ENCODE results near the gene STK26. TPM values are rescaled to one million over a fixed set of nuclear protein-coding genes. Genes with fewer than 3 reads are reported as not detected.

The STK26 gene
- total RNA-seq, 1 experiment from 2014 or later: 49.5 TPM

DNA sequence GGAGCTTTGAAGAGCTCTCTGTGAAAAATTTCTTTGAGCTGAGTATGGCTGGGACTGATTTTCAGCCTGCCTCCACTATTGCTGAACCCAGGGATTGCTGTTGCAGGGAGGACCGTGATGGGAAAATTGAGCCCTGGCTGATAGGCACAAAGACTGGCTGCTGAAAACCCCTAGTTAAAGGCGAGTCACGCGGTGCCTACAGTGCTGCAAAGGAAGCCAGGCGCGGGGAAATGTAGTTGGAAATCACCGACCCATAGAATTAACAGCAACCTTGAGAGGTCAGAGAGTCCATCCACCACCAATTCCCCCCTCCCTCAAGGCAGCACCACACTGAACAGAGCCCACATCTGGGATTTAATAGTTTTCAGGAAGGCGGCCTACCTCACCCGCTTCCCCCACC lies 78.7 kb downstream of the STK26 start:
- Histone ChIP-seq H3K4me3 (ENCODE audit: low read length) (no peak overlapping the region), H3K4me1 (ENCODE audit: low read length) (no peaks in the 10 kb centered on the region), H4K20me1 (ENCODE audit: insufficient read depth, low read depth, low read length) (no peaks in the 10 kb centered on the region), H3K27ac (ENCODE audit: low read length) (no peak overlapping the region), H3K79me2 (ENCODE audit: low read length) (no peaks in the 10 kb centered on the region), H2AFZ (ENCODE audit: low read length) (no peak overlapping the region), H3K9me3 (ENCODE audit: low read length) (no peaks in the 10 kb centered on the region), H3K9me2 (replicated peaks; ENCODE audit: insufficient read depth, low read length) (no peaks in the 10 kb centered on the region), H3K9ac (ENCODE audit: low read length) (no peak overlapping the region), H3K4me2 (ENCODE audit: low read depth, low read length, poor library complexity, severe bottlenecking) (no peak overlapping the region), H3K36me3 (ENCODE audit: insufficient read depth, low read length) (no peaks in the 10 kb centered on the region), H3K27me3 (ENCODE audit: low read length) (no peaks in the 10 kb centered on the region)
- DNase-seq: no peak

DNA sequence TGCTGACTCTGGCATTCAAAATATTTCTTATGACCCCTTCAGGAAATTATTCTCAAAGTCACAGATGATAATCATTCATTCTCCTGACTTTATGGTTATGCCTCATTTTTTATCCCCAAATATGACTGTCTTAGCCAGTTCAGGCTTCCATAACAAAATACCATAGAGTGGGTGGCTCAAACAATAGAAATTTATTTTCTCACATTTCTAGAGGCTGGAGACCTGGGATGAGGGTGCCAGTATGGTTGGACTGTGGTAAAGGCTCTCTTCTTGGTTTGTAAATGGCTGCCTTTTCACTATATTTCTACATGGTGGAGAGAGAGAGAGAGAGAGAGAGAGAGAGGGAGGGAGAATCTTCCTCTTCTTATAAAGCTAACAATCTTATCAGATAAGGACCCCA lies 84.2 kb downstream of the STK26 start:
- DNase-seq: no peak
- H3K9me3 ChIP-seq (ENCODE audit: low read length): no peaks in the 10 kb centered on the region
- no peaks in the 10 kb centered on the region for H3K9me2 ChIP-seq (replicated peaks; ENCODE audit: insufficient read depth, low read length)
- no peaks in the 10 kb centered on the region for H3K4me1 ChIP-seq (ENCODE audit: low read length)
- no peak overlapping the region for H3K4me2 ChIP-seq (ENCODE audit: low read depth, low read length, poor library complexity, severe bottlenecking)
- no peaks in the 10 kb centered on the region for H3K79me2 ChIP-seq (ENCODE audit: low read length)
- no peak overlapping the region for H3K27ac ChIP-seq (ENCODE audit: low read length)
- H3K9ac ChIP-seq (ENCODE audit: low read length): no peak overlapping the region
- no peaks in the 10 kb centered on the region for H3K27me3 ChIP-seq (ENCODE audit: low read length)
- no peaks in the 10 kb centered on the region for H3K36me3 ChIP-seq (ENCODE audit: insufficient read depth, low read length)
- H3K4me3 ChIP-seq (ENCODE audit: low read length): no peak overlapping the region
- H4K20me1 ChIP-seq (ENCODE audit: insufficient read depth, low read depth, low read length): no peaks in the 10 kb centered on the region
- H2AFZ ChIP-seq (ENCODE audit: low read length): no peak overlapping the region

DNA sequence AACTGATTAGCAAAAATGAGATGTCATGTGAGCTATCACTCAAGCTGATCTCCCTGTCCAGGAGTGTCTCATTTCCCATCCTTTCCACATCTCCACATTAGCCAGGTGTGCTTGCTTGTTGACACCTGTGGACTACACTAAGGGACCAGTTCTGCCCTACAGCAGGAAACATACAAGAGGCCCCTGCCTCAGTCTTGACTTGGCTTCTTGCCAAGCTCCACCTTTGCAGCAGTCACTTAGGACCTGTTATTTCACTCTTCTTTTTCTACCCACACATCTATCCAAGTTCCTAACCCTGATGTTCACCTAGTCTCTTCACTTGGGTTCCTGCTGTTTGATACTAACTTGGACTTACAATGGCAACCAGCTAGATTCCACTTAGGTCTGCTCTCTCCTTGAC lies 91.5 kb downstream of the STK26 start:
- Histone ChIP-seq H3K9me2 (replicated peaks; ENCODE audit: insufficient read depth, low read length) (no peaks in the 10 kb centered on the region), H3K4me3 (ENCODE audit: low read length) (no peak overlapping the region), H3K27me3 (ENCODE audit: low read length) (no peaks in the 10 kb centered on the region), H3K27ac (ENCODE audit: low read length) (no peak overlapping the region), H3K4me2 (ENCODE audit: low read depth, low read length, poor library complexity, severe bottlenecking) (no peak overlapping the region), H3K9ac (ENCODE audit: low read length) (no peak overlapping the region), H3K36me3 (ENCODE audit: insufficient read depth, low read length) (no peaks in the 10 kb centered on the region), H3K4me1 (ENCODE audit: low read length) (no peaks in the 10 kb centered on the region), H3K9me3 (ENCODE audit: low read length) (no peaks in the 10 kb centered on the region), H2AFZ (ENCODE audit: low read length) (no peak overlapping the region), H3K79me2 (ENCODE audit: low read length) (no peaks in the 10 kb centered on the region), H4K20me1 (ENCODE audit: insufficient read depth, low read depth, low read length) (no peaks in the 10 kb centered on the region)
- DNase-seq: no peak

- Histone ChIP-seq H2AFZ (ENCODE audit: low read length) (no peak overlapping the region), H3K27ac (ENCODE audit: low read length) (no peak overlapping the region), H4K20me1 (ENCODE audit: insufficient read depth, low read depth, low read length) (no peaks in the 10 kb centered on the region), H3K9me3 (ENCODE audit: low read length) (no peaks in the 10 kb centered on the region), H3K9ac (ENCODE audit: low read length) (no peak overlapping the region), H3K36me3 (ENCODE audit: insufficient read depth, low read length) (no peaks in the 10 kb centered on the region), H3K4me3 (ENCODE audit: low read length) (no peak overlapping the region), H3K9me2 (replicated peaks; ENCODE audit: insufficient read depth, low read length) (no peaks in the 10 kb centered on the region), H3K4me2 (ENCODE audit: low read depth, low read length, poor library complexity, severe bottlenecking) (no peak overlapping the region), H3K4me1 (ENCODE audit: low read length) (no peaks in the 10 kb centered on the region), H3K79me2 (ENCODE audit: low read length) (no peaks in the 10 kb centered on the region), H3K27me3 (ENCODE audit: low read length) (no peaks in the 10 kb centered on the region)
- no peak for DNase-seq
Measured at GRCh38 chrX:132115792-132116191, 92.7 kb downstream of the STK26 start.

DNA sequence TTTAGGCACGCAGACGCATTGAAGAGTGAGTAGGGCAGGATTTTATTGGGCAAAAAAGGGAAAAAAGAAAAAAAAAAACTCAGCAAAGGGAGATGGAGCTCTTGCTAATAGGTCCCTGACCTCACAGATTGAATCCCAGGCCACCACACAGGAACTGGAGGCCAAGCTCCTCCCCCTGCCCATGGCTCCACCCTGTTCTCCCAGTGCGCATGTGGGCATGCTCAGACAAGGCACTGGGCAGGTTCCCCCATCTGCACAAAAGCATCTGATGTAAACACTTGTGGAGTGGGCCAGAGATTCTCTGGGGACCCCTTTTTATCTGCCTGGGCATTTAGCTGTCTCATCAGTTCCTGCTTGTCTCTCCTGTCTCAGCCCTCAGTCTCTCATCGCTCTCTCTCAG lies 95.3 kb downstream of the STK26 start:
- Histone ChIP-seq H3K9me2 (replicated peaks; ENCODE audit: insufficient read depth, low read length) (no peaks in the 10 kb centered on the region), H3K27ac (ENCODE audit: low read length) (no peak overlapping the region), H3K4me1 (ENCODE audit: low read length) (no peaks in the 10 kb centered on the region), H4K20me1 (ENCODE audit: insufficient read depth, low read depth, low read length) (no peaks in the 10 kb centered on the region), H3K9ac (ENCODE audit: low read length) (no peak overlapping the region), H3K4me2 (ENCODE audit: low read depth, low read length, poor library complexity, severe bottlenecking) (no peak overlapping the region), H3K9me3 (ENCODE audit: low read length) (no peaks in the 10 kb centered on the region), H2AFZ (ENCODE audit: low read length) (no peak overlapping the region), H3K27me3 (ENCODE audit: low read length) (no peaks in the 10 kb centered on the region), H3K79me2 (ENCODE audit: low read length) (no peaks in the 10 kb centered on the region), H3K4me3 (ENCODE audit: low read length) (no peak overlapping the region), H3K36me3 (ENCODE audit: insufficient read depth, low read length) (no peaks in the 10 kb centered on the region)
- DNase-seq: no peak

DNA sequence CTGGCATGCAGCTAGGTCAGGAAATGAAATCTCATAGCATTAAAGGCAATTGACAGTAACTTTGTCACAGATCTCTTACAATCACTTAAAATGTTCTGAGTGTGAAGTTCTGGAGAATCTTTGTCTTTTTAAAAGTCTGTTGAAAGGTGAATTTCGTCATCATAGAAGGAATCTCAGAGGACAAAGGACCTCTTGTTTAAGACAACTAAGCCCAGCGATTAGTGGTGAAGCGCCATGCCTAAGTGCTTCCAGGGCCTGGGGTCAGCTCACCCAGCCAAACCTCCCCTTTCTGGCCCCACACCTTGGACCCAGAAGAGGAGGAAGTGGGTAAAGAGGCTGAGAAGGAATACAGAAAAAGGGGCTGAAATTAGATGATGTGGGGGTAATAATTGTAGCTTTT lies 96.2 kb downstream of the STK26 start:
- Histone ChIP-seq H2AFZ (ENCODE audit: low read length) (no peak overlapping the region), H3K9ac (ENCODE audit: low read length) (no peak overlapping the region), H3K9me3 (ENCODE audit: low read length) (no peaks in the 10 kb centered on the region), H3K27ac (ENCODE audit: low read length) (no peak overlapping the region), H3K36me3 (ENCODE audit: insufficient read depth, low read length) (no peaks in the 10 kb centered on the region), H3K9me2 (replicated peaks; ENCODE audit: insufficient read depth, low read length) (no peaks in the 10 kb centered on the region), H3K27me3 (ENCODE audit: low read length) (no peaks in the 10 kb centered on the region), H4K20me1 (ENCODE audit: insufficient read depth, low read depth, low read length) (no peaks in the 10 kb centered on the region), H3K79me2 (ENCODE audit: low read length) (no peaks in the 10 kb centered on the region), H3K4me2 (ENCODE audit: low read depth, low read length, poor library complexity, severe bottlenecking) (no peak overlapping the region), H3K4me3 (ENCODE audit: low read length) (no peak overlapping the region), H3K4me1 (ENCODE audit: low read length) (no peaks in the 10 kb centered on the region)
- no peak for DNase-seq

- no peak overlapping the region for H3K4me2 ChIP-seq (ENCODE audit: low read depth, low read length, poor library complexity, severe bottlenecking)
- H2AFZ ChIP-seq (ENCODE audit: low read length): no peak overlapping the region
Measured at GRCh38 chrX:132119821-132120515, 96.9 kb downstream of the STK26 start.

DNA sequence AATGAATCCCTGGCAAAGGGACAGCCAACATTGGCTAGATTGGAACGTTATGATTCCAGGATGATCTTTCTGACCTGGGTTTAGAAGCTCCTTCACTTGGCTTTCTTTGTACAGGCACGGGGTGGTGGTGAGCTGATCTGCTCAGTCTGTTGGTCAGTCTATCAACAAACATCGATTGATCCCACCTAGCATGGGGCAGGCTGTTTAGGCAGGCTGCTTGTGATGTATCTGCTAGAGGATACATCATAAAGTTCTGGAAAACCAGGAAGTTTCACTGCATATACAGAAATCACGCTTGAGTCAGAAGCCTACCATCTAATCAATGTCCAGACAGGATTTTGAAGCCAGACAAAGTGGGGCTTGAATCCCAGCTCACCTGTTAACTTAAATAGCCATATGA lies 97.8 kb downstream of the STK26 start:
- no peaks in the 10 kb centered on the region for H3K36me3 ChIP-seq (ENCODE audit: insufficient read depth, low read length)
- DNase-seq: no peak
- H3K9me2 ChIP-seq (replicated peaks; ENCODE audit: insufficient read depth, low read length): no peaks in the 10 kb centered on the region
- H2AFZ ChIP-seq (ENCODE audit: low read length): no peak overlapping the region
- no peak overlapping the region for H3K4me2 ChIP-seq (ENCODE audit: low read depth, low read length, poor library complexity, severe bottlenecking)
- no peaks in the 10 kb centered on the region for H3K9me3 ChIP-seq (ENCODE audit: low read length)
- H4K20me1 ChIP-seq (ENCODE audit: insufficient read depth, low read depth, low read length): no peaks in the 10 kb centered on the region
- no peaks in the 10 kb centered on the region for H3K4me1 ChIP-seq (ENCODE audit: low read length)
- no peak overlapping the region for H3K4me3 ChIP-seq (ENCODE audit: low read length)
- H3K27ac ChIP-seq (ENCODE audit: low read length): no peak overlapping the region
- no peak overlapping the region for H3K9ac ChIP-seq (ENCODE audit: low read length)
- H3K79me2 ChIP-seq (ENCODE audit: low read length): no peaks in the 10 kb centered on the region
- no peaks in the 10 kb centered on the region for H3K27me3 ChIP-seq (ENCODE audit: low read length)

More at GRCh38 chrX:132119821-132120515, 96.9 kb downstream of the STK26 start:
- H3K4me3 ChIP-seq (ENCODE audit: low read length): no peak overlapping the region
- DNase-seq: no peak
- no peaks in the 10 kb centered on the region for H3K4me1 ChIP-seq (ENCODE audit: low read length)
- H4K20me1 ChIP-seq (ENCODE audit: insufficient read depth, low read depth, low read length): no peaks in the 10 kb centered on the region
- H3K36me3 ChIP-seq (ENCODE audit: insufficient read depth, low read length): no peaks in the 10 kb centered on the region
- H3K9me2 ChIP-seq (replicated peaks; ENCODE audit: insufficient read depth, low read length): no peaks in the 10 kb centered on the region
- H3K9ac ChIP-seq (ENCODE audit: low read length): no peak overlapping the region
- no peaks in the 10 kb centered on the region for H3K79me2 ChIP-seq (ENCODE audit: low read length)
- no peaks in the 10 kb centered on the region for H3K9me3 ChIP-seq (ENCODE audit: low read length)
- H3K27ac ChIP-seq (ENCODE audit: low read length): no peak overlapping the region
- no peaks in the 10 kb centered on the region for H3K27me3 ChIP-seq (ENCODE audit: low read length)

Measured in Karpas-422 (cell line).